NCI-H187 treated with DMSO at 0.1 percent for 48 hours (cell line): ENCODE measurements around the gene MMP8.

Source experiments
- DNase-seq: peaks from one replicate; lab custom pipeline; 2025; lab: John Stamatoyannopoulos, UW

The MMP8 gene

DNA sequence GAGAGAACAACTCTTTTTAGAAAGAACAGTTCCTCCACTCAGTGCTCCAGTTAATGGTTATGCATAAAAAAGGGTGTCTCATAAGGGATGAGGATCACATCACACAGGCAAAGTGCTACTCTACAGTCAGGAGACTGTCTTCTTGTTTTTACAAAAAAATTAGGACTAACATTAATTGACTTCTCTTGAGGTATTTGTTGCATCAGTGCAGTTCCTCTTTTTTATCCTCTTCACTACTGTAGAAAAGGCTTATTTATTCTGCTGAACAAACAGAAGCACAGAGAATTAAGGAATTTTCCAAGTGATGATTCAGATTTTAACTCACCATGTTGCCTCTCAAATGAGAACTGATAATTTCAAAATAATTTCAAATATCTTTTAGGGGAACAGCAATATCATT, 1.9 kb downstream of the MMP8 start:
- DNase-seq: no peak

DNA sequence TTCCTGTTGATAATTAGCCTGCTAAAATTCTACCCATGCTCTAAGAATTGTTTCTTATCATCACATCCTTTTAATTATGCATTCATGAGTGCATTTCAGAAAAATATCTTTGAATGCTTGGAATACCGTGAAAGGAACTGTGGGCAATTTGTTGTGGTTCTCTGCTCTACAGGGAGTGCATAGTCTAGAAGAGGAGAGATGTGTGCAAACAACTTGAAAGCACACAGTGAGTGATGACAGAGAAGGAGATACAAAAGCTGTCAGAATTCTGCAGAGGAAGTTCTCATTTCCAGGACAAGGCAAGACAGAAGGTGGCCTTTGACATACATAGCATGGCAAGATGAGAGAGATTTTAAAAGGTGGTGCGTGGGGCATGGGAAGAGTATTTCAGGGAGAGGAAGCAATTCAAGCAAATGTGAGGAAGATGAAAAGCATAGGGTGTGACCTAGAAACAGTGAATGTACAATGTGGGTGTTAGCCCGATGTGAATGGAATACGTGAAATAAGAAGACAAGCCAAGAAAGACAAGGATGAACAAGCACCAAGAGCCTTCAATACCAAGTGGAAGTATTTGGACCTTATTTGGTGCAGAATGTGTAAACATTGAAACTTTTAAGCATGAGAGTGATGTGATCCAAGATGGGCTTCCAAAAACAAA, 5.0 kb downstream of the MMP8 start:
- DNase-seq: no peak

DNA sequence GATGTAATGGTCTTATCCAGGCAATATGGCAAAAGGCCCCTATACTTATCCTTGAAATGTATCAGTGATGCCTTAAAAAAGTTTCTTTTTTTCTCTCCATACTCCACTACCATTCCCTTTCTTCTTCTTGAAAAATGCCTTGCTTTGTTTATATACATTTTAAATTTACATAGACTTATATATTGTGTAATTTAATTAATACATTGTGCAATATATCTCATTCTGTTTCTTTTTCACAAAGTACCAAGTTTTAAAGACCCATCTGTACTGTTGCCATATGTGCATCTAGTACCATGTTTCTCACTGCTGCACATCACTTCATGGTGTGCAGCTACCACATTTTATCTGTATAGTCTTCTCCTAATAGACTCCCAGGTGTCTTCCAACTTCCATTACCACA, 7.5 kb downstream of the MMP8 start:
- DNase-seq: no peak

DNA sequence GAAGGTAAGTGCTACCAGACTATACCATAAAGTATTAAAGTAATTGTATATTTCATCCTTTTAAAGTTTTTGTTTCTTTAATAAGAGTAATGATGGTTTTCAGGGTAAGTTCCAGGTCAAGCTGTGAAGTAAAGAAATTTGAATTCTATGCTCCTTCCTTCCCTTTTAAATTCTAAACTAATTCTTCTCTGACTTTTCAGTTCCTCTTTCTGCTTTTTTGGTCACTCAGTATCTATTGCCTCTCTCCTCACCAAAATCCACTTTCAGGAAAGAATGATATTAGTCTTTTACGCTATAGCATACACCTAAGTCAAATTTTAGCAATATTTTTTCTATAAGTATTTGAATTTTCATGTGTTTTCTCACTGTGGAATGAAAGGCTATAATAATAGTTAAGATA, 8.2 kb downstream of the MMP8 start:
- no peak for DNase-seq

DNA sequence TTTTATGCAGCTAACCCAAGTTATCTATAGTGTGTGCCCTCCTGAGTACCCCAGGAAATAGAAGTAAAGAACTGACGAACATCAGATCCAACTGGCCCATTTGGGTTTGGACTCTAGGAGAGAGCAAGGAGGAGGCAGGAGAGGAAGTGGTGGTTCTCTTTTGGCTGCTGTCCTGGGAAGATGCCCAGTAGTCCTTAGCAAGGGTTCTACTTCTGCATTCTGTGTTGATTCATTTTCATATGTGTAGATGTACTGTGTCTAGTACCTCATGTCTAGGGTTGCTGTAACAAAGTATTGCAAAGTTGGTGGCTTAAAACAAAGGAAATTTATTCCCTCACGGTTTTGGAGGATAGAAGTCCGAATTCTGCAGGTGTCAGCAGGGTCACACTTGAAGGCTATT, 12.6 kb downstream of the MMP8 start:
- no peak for DNase-seq

DNA sequence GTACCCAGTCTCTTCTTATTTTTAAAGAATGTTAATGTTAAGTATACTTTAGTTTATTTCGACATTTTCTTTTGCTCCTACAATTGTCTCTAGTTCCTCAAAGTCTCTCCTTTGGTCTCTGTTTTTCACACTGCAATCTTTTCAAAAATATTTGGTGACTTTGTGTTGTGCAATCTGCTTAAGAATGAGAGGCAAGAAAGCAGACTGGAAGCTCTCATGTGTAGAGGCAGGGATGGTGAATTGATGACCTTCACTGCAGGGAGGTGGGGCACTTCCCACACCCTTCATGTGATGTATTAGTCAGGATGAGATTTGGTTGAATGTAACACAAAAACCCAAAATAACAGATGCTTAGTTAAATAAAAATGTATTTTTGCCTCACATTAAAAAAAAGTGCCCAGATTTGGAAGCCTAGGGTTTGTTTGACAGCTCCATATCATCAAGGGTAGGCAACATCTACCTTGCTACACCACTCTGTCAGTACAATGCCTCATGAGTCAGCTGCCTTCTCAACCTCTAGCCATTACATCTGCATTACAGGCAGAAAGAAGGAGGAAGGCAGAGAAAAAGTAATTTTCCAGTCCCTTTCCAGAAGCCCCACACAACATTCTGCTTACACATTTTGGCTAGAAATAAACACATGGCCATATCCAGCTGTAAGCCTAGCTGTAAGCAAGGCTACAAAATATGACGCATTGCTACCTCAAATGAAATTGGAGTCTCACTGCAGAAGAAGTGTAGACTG, 15.4 kb downstream of the MMP8 start:
- no peak for DNase-seq

DNA sequence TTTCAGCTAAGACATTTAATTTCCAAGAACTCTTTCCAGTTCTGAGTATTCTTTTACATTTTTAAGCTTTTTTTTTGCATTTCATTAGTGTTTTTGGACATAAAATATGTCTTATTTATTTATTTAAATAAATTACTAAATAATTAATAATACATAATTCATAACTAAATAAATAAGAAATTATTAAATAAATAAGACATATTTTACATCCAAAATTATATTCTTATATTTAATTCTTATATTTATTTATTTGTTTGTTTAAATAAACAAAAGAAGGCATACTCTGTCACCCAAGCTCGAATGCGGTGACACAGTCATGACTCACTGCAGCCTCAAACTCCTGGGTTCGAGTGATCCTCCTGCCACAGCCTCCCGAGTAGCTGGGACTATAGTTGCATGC, 16.1 kb downstream of the MMP8 start:
- DNase-seq: no peak

DNA sequence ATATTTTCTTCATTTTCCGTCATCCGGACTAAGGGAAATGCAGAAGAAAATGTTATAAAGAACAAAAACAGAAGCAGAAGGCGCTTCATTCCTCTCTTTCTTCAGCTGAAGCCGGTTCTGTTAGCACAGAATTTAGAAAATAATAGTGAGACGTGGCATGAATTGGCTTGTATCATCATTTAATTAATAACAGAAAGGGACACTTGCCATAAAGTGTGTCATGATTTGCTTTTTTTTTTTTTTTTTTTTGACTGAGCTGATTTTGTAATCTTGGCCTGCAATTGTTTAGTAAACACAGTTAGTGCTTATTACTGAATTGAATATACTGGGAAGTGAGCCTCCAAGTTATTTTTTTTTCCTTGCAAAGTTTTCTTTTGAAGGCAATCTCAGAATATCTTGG, 19.1 kb downstream of the MMP8 start, which contains the start of gene MMP27:
TSS of gene MMP27 (minus strand) at position 144 of the 400 bp plus-strand sequence. CDS start at position 89, 55 bp downstream.
- no peak for DNase-seq

DNA sequence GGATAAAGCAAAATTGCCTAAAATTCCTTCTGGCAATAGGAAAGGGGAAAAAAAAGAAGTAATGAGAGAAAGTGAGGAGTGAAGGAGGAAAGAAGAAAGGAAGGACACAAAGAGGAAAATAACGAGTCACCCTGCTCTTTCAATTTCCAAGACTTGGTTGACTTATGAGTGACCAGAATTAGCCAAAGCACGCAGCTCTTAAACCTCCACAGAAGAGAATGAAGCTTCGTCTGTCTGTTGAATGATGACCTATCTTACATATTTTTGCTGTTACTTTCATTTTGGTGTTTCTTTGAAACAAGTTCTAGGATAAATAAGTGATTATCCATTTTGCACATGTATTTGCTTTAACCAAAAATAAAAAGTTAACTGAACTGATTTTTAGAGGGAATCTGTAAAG, 19.9 kb downstream of the MMP8 start:
- DNase-seq: no peak

DNA sequence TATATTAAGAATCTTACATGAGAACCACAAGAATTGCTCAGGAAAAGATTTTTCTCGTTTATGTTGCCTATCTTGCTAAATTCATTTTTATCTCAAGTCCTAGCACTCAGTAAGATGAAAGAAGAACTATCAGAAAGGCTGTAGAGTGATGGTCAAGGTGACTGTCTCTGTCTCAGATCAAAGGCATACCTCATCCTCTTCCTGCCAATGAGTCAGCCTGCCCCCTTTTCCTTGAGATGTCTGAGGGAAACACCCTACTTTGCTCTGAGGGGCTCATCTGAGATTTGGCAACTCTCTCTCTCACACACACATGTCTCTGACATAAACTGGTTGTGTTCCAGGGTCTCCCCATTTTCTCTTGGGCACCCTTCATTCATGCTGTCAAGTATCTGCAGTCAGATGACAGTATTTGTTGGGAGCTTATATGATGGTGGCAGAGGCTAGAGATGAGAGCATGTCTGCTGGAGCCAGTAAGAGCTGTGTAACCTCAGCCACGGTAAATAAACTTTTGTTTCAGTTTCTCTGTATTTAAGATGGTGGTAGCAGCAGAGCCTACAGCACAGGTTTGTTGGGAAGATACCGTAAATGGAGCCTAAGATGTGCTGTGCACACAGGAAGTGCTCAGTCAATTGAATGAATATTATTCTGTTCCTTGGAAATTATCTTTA, 20.8 kb downstream of the MMP8 start:
- DNase-seq: no peak

DNA sequence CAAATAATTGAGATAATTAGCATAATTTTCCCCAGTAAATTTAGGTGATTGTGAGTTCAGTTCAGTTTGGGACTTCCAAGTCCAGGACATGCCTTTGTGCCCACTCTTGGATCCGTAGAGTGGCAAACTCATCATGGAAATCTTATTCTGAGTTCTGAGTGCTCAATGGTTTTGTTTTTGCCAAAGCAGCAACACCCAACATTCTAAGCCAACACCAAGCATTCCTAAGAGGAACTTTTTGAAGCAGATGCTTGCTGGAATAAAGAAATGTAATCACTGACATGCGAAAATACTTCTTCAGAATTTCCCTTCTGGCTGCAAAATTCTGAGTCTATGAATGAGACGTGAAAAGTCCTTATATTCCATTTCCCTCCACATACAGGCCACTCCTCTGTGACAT, 29.6 kb downstream of the MMP8 start:
- no peak for DNase-seq

DNA sequence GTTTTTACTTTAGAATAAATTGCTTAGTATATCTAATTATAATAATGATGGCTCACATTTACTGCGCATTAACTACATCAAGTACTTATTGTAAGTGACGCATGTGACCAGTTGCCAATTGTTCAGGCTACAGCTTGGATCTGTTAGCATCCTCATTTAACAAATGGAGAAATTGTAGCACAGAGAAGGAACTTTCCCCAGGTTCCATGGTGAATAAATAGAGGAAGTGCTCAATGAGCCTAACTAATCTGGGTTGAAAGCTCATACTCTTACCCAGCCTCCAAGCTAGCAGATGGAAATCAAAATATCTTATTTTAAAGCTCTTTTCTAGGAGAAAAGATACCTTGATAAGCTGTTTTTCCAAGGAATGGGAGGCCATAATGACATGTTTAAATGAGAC, 39.0 kb downstream of the MMP8 start:
- DNase-seq: no peak

DNA sequence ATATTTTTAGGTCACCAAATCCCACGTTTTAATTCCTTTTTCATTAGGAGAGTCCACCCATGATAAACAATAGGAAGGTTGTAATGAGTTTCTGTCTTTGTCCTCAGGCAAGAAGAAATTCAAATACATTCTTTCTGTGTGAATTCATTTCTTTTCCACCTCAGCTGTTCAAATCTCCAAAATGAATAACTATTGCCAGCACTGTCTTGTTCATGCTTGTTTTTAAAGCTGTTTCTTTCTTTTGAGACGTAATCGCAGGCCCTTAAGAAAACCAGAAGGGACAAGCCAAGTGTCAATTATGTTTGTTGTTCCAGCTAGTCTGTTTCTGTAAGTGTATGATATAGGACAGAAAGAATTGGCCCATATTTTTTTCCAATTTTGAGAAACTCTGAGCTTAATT, 39.4 kb downstream of the MMP8 start:
- no peak for DNase-seq

DNA sequence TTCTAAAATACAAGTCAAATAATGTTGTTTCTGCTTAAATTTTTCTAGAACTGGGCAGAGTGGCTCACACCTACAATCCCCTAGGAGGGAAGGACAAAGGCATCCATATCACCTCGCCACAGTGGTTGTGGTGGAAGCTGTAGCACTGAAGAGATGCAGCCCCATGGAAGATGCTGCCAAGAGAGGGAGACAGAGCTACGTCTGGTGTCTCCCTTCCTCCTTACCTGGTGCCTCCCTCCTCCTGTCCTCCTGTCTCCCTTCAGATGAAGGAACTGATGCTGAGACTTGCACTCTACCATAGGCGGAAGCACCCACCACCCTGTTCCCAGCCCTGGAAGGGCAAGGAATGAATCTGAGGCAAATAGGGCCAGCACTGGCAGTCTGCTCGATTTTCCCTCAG, 41.5 kb downstream of the MMP8 start:
- no peak for DNase-seq

DNA sequence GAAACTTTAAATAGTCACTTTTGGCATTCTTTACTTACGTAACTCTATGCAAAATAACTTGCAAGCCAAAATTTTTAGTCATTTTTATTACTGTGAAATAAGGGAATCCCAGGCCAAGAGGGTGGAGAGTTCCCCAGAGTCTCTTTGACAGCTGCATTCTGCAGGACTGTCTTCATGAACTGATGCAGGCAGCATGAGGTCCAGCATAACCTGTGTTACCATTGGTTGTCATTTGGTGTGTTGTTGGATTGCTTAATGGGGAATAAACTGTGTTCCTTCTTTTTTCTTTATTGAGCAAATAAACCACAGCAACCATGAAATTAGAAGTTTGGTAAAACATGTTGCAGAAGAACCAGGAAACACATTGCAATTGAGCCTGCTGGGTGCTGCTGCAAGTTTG, 43.8 kb downstream of the MMP8 start:
- no peak for DNase-seq

DNA sequence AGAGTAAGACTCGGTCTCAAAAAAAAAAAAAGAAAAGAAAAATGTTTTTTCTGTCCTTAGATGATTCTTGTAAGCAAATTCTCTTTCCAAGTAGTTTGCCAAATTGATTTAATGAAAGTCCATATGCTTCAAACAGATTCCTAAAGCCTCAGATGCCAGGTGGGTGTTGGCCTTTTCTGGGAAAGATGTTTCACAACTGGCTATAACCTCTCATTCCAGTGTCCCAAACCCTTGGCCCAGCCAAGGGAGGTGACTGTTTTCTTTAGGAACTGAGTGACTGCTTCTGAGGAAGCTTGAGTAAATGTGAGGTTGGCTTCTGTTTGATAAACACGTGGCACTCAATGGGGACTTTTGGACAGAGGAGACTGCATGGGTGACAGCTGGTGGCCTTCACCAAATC, 46.7 kb downstream of the MMP8 start:
- no peak for DNase-seq

DNA sequence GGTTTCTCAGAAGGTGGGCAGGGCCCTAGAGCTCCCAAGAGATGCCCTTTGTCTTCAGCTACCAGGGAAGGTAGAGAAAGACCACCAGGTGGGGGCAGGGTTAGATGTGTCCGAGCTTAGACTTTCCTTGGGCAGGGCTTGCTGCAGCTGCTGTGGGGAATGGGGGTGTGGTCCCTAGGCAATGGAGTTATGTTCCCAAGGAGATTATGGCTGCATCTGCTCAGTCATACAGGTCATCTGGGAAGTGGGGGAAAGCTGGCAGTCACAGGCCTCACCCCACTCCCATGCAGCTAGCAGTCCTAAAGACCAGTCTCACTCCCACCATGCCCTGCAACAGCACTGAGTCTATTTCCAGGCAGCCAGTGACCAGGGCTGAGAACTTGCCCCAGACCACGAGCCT, 48.7 kb downstream of the MMP8 start:
- DNase-seq: no peak

DNA sequence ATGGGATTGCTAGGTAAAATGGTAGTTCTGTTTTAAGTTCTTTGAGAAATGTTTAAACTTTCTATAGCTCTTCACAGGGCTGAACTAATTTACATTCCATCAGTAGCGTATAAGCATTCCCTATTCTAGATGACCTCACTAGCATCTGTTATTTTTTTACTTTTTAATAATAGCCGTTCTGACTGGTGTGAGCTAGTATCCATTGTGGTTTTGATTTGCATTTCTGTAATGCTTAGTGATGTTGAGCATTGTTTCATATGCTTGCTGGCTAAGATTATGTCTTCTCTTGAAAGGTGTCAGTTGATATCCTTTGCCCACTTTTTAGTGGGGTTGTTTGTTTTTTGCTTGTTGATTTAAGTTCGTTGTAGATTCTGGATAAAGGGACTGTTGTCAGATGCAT, 55.1 kb downstream of the MMP8 start:
- DNase-seq: no peak

DNA sequence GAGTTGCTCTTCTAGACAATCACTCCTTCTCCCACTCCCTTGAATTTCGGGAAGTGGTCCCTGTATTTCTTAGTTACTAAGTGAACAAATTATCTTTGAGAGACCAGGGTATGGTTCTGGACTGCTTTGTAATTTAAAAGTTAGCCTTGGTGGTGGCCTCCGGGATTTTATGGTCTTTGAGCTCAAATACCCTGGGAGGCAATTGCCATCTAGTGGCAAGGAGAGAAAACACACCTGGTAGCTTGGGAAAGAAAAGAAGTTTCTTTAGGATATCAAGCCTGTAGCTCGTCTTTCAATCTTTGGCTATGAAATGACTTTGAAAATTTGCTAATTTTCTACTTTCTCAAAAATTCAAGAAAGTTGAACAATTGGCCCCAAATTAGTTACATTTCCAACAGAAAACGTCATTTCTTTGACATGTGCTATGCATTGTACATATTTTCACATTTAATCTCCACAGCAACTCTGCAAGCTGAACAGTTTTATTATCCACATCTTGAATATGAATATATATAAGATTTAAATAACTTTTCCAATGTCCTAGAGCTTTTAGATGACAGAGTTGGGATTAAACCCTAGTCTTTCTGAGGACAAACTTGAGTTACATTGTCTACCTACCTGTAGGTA, 58.3 kb downstream of the MMP8 start:
- no peak for DNase-seq

DNA sequence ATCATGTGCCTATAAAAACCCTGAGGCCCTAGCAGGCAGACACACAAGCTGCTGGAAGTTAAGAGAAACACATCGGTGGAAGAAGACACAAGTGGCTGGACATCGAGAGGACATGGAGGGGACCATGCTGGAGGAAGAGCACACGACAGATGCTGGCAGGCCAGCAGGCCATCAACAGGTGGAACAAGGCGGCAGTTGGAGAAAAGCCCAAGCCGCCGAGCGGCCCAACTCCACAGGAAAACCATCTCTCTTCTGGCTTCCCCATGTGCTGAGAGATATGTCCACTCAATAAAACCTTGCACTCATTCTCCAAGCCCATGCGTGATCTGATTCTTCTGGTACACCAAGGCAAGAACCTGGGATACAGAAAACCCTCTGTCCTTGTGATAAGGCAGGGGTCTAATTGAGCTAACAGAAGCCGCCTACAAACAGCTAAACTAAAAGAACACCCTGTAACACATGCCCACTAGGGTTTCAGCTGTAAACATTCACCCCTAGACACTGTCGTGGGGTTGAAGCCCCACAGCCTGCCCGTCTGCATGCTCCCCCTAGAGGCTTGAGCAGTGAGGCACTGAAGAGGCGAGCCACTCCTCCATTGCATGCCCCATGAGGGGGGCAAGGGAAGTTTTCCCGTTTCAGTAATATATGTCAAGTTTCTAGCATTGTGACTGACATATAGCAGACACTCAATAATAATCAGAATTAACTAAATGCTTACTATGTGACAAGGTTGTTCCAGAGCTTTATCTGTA, 60.6 kb downstream of the MMP8 start:
- no peak for DNase-seq

DNA sequence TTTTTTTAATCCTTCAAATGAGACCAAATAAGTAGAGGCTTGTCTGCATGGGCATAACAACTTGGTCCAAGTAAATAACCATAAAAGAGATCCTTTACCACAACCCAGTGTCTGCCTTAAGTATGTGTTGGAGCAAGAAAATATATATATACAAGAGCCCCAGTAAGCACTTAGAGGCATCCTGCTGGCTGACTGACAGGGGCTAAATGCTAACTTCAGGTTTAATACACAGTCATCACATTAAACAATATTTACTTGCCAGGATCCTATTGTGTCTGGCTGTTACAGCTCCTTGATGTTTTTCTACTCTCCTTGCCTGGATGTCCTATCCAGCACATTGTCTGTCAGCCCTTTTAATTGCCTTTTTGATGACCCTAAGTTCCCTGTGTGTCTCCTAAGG, 62.1 kb downstream of the MMP8 start:
- DNase-seq: no peak
